ENCODE measurements around the gene ENOX1.

- TF ChIP-seq CTCF (conservative IDR thresholded peaks at IDR 0.05) = no peak
- TF ChIP-seq EZH2 (IDR thresholded peaks at IDR 0.05; ENCODE audit: low read depth) = no peak
Observed at GRCh38 chr13:43783820-43784219, 3.0 kb downstream of the ENOX1 start.
